Spleen (tissue), 11 donors: ENCODE data around the gene SCGB1A1. TPM values are rescaled to one million over a fixed set of nuclear protein-coding genes. Genes with fewer than 3 reads are reported as not detected.

Experiments
- DNase-seq: peaks from one replicate; pipeline ENCODE4 v3.0.0-alpha.2; 2020
- H3K27ac ChIP-seq, 8 donors: fragments of 200-600 bp; sonication (generic) in 7 of 8; 1 replicate in 4 of 8; 2 replicates in 4 of 8; pipeline versions ENCODE4 v1.5.0 to v1.8.0; 2016 to 2021; ENCODE audit warnings: inconsistent platforms in 4 of 8, mild to moderate bottlenecking in 4 of 8, moderate library complexity in 1 of 8
- H3K27me3 ChIP-seq, 7 donors: fragments of 200-600 bp; sonication (generic) in 6 of 7; replicated peaks in 1 of 7; 1 replicate in 4 of 7; 2 replicates in 3 of 7; pipeline versions ENCODE4 v1.5.0 to v1.8.0; 2016 to 2021; ENCODE audit warnings: inconsistent platforms in 3 of 7, mild to moderate bottlenecking in 1 of 7
- H3K36me3 ChIP-seq, 6 donors: fragments of 200-600 bp; sonication (generic) in 5 of 6; 1 replicate in 4 of 6; 2 replicates in 2 of 6; pipeline versions ENCODE4 v1.5.0 to v1.8.0; 2016 to 2021; ENCODE audit warnings: inconsistent platforms in 2 of 6
- H3K4me1 ChIP-seq, 6 donors: fragments of 200-600 bp; sonication (generic) in 5 of 6; 1 replicate in 3 of 6; 2 replicates in 3 of 6; pipeline versions ENCODE4 v1.5.0 to v1.8.0; 2016 to 2021; ENCODE audit warnings: inconsistent platforms in 3 of 6
- H3K4me3 ChIP-seq, 8 donors: fragments of 200-600 bp; sonication (generic) in 7 of 8; 1 replicate in 4 of 8; 2 replicates in 4 of 8; pipeline versions ENCODE4 v1.5.0 to v1.8.0; 2016 to 2021; ENCODE audit warnings: inconsistent platforms in 4 of 8, mild to moderate bottlenecking in 4 of 8, moderate library complexity in 2 of 8
- H3K9me3 ChIP-seq, 8 donors: fragments of 200-600 bp; sonication (generic) in 7 of 8; 1 replicate in 4 of 8; 2 replicates in 4 of 8; pipeline versions ENCODE4 v1.5.0 to v1.8.0; 2016 to 2021; ENCODE audit warnings: inconsistent platforms in 4 of 8
- POLR2A ChIP-seq, 3 donors: fragments of 450-650 bp; IDR thresholded peaks; one replicate each; pipeline ENCODE4 v1.5.1; 2017; ENCODE audit warnings: antibody characterized with exemption in 3 of 3, mild to moderate bottlenecking in 1 of 3
- POLR2AphosphoS5 ChIP-seq, 3 donors: sonication (generic); formaldehyde crosslinking; IDR thresholded peaks; one replicate each; pipeline ENCODE4 v1.5.1; 2017; ENCODE audit warnings: antibody characterized with exemption in 3 of 3
- WGBS, 5 donors: extraction: QIAGEN DNeasy Blood & Tissue Kit in 3 of 5; methylation state at CpG; one replicate each; pipeline versions ENCODE4 v1.1.5 to v1.1.7; 2013 to 2018; 5-methylcytosine and 5-hydroxymethylcytosine counted together
- intact Hi-C: fragments of 100-400 bp; cut with DNase I; formaldehyde crosslinking; loops from one replicate; pipeline ENCODE4 v1.15.0; 2023; ENCODE audit warnings: low total_unique reads
- polyA plus RNA-seq, 3 donors: library from polyadenylated mRNA; stranded (reverse); fragments of 200-250 nt; gene quantifications; one replicate each; pipeline ENCODE4 v1.2.1, GENCODE V29; 2013
- total RNA-seq, 7 donors: library from RNA; depleted of rRNA in 3 of 7; stranded (reverse); fragments of >200 nt in 3 of 7; fragmentation: NEBNext Ultra II Directional in 4 of 7; extraction: Animal tissue kit (Norgen Biotek cat#: 25700) in 4 of 7; gene quantifications; one replicate each; pipeline versions ENCODE4 v1.1.0 to v1.2.1, GENCODE V29; 2016 to 2021
- TF ChIP-seq, protein P1 (sequence below), 11 experiments: fragments of 200-600 bp in 7 of 11; fragments of 450-650 bp in 4 of 11; sonication (generic) in 4 of 11; IDR thresholded peaks in 8 of 11; conservative IDR thresholded peaks in 3 of 11; 1 replicate in 7 of 11; 2 replicates in 4 of 11; pipeline versions ENCODE4 v1.4.0 to v1.8.0; 2016 to 2021; ENCODE audit warnings: antibody characterized with exemption in 11 of 11, inconsistent platforms in 4 of 11, mild to moderate bottlenecking in 1 of 11
- donor health status: healthy with polysubstance abuse.
- donor health status: DM: no; HTN: no; CAD: no; lungs with moderate emphysema.
- donor health status: DM: no; HTN: no; CAD: no.
- donor health status: Bipolar disorder and iron deficiency.
- donor health status: healthy.
- donor health status: DM: no; HTN: no; CAD: no.
- donor health status: DM: yes; HTN: yes; CAD: no.

The SCGB1A1 gene
- total and polyA plus RNA-seq, 10 donors, result 0.35 TPM; not detected in 9

DNA sequence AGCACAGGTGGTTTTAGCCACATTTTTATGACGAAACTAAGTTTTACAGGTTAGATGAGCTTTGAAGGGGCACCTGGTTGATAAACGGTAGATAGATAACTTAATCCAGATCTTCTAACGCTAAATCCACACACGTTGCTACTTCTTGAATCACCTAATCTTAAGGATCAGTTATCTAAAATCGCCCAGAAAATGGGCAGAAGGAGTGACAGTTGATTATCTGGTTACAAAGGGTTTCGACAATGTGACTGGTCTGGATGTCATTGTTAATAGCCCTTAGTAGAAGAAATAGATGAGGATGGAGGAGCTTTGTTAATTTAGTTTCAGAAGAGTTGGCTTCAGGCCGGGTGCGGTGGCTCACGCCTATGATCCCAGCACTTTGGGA lies 43.7 kb downstream of the SCGB1A1 start:
- no peak for DNase-seq
- H3K4me1 ChIP-seq, result peaks cover 0 to 14% (median 3%) of the 10 kb centered on the region in 6 donors
- H3K27ac ChIP-seq, result no peak overlapping the region
- no peaks in the 10 kb centered on the region for H3K36me3 ChIP-seq
- TF ChIP-seq POLR2AphosphoS5 (IDR thresholded peaks at IDR 0.05) (no peak), POLR2A (IDR thresholded peaks at IDR 0.05) (no peak)
- TF ChIP-seq, protein P1, sequence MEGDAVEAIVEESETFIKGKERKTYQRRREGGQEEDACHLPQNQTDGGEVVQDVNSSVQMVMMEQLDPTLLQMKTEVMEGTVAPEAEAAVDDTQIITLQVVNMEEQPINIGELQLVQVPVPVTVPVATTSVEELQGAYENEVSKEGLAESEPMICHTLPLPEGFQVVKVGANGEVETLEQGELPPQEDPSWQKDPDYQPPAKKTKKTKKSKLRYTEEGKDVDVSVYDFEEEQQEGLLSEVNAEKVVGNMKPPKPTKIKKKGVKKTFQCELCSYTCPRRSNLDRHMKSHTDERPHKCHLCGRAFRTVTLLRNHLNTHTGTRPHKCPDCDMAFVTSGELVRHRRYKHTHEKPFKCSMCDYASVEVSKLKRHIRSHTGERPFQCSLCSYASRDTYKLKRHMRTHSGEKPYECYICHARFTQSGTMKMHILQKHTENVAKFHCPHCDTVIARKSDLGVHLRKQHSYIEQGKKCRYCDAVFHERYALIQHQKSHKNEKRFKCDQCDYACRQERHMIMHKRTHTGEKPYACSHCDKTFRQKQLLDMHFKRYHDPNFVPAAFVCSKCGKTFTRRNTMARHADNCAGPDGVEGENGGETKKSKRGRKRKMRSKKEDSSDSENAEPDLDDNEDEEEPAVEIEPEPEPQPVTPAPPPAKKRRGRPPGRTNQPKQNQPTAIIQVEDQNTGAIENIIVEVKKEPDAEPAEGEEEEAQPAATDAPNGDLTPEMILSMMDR (IDR thresholded peaks at IDR 0.05 in 8 of 11, conservative IDR thresholded peaks at IDR 0.05 in 3 of 11), result no peak
- H3K9me3 ChIP-seq, result no peaks in the 10 kb centered on the region
- intact Hi-C loops, result no loop called here
- WGBS, 5 donors, result 83 to 90% (median 87%) methylated on average over 9 of the region's 9 CpGs
- H3K4me3 ChIP-seq, result no peak overlapping the region
- no peaks in the 10 kb centered on the region for H3K27me3 ChIP-seq

DNA sequence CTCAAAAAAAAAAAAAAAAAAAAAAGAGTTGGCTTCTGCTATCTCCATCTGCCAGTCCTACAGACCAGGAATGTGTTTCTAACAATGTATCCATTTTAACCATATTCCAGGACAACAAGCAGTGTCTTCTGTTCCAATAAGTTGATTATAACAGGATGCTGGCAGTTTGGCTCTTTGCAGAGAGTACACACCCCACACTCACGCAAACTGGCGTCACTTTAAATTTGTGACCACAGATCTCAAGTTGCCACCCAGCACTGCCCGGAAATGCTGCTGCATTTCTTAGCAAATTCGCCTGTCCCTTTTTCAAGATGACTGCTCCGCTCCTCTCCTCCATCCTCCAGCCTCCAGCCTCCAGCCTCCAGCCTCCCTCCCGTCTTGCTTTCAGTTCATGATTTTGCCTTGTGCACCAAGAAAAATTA lies 44.3 kb downstream of the SCGB1A1 start:
- intact Hi-C loops, result no loop called here
- WGBS, 5 donors, result 60 to 75% (median 74%) methylated on average over 6 of the region's 6 CpGs
- TF ChIP-seq, protein P1 (IDR thresholded peaks at IDR 0.05 in 8 of 11, conservative IDR thresholded peaks at IDR 0.05 in 3 of 11), result no peak
- TF ChIP-seq POLR2AphosphoS5 (IDR thresholded peaks at IDR 0.05) (no peak), POLR2A (IDR thresholded peaks at IDR 0.05) (no peak)
- Histone ChIP-seq H3K27me3 (no peaks in the 10 kb centered on the region), H3K4me1 (peaks cover 0 to 14% (median 3%) of the 10 kb centered on the region in 6 donors), H3K27ac (no peak overlapping the region), H3K9me3 (no peaks in the 10 kb centered on the region), H3K4me3 (no peak overlapping the region), H3K36me3 (no peaks in the 10 kb centered on the region)
- DNase-seq, result no peak

DNA sequence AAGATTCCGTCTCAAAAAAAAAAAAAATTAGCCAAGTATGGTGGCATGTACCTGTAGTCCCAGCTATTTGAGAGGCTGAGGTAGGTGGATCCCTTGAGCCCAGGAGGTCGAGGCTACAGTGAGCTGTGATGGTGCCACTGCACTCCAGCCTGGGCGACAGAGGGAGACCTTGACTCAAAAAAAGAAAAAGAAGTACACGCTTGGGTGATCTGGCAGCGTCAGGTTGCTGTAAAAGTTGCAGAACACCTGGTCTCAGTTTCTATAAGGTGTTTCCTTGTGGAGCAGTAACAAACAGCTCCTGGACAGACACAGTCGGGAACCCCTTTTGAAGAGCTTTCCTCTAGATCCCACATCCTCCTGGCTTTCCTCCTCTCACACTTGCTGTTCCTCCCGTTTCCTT lies 45.8 kb downstream of the SCGB1A1 start:
- Histone ChIP-seq H3K36me3 (no peaks in the 10 kb centered on the region), H3K4me3 (no peak overlapping the region), H3K4me1 (peaks cover 0 to 14% (median 3%) of the 10 kb centered on the region in 6 donors), H3K27me3 (no peaks in the 10 kb centered on the region), H3K27ac (no peak overlapping the region), H3K9me3 (no peaks in the 10 kb centered on the region)
- 63 to 72% (median 65%) methylated on average over 7 of the region's 7 CpGs for WGBS, 5 donors
- intact Hi-C loops, result no loop called here
- DNase-seq, result no peak
- TF ChIP-seq POLR2AphosphoS5 (IDR thresholded peaks at IDR 0.05) (no peak), POLR2A (IDR thresholded peaks at IDR 0.05) (no peak)
- TF ChIP-seq, protein P1 (IDR thresholded peaks at IDR 0.05 in 8 of 11, conservative IDR thresholded peaks at IDR 0.05 in 3 of 11), result no peak

DNA sequence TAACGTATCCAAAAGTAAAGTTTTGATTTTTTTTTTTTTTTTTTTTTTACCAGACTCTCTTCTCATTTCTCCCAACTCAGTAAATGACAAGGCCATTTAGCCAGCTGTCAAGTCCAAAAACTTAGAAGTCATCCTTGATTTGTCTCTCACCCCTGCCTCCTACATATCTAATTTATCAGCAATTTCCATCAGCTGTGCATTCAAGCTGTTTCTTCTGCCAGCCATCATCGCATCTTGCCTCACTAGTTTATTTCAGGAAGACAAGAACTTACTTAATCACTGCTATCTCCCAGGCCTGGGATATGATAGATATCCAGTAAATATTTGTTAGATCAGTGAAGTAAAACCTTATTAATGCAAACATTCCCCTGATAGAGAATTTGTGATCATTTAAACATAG lies 47.6 kb downstream of the SCGB1A1 start:
- H3K36me3 ChIP-seq, result no peaks in the 10 kb centered on the region
- intact Hi-C loops, result no loop called here

More for the DNA sequence above, 47.6 kb downstream of the SCGB1A1 start:
- H3K4me3 ChIP-seq, result no peak overlapping the region
- no peaks in the 10 kb centered on the region for H3K27me3 ChIP-seq
- WGBS, 5 donors, result 85 to 92% (median 89%) methylated on average over 2 of the region's 2 CpGs
- no peak for DNase-seq
- no peaks in the 10 kb centered on the region for H3K9me3 ChIP-seq
- no peak overlapping the region for H3K27ac ChIP-seq
- no peak for TF ChIP-seq POLR2A (IDR thresholded peaks at IDR 0.05)
- no peak for TF ChIP-seq POLR2AphosphoS5 (IDR thresholded peaks at IDR 0.05)
- TF ChIP-seq, protein P1 (IDR thresholded peaks at IDR 0.05 in 8 of 11, conservative IDR thresholded peaks at IDR 0.05 in 3 of 11), result no peak
- H3K4me1 ChIP-seq, result peaks cover 0 to 14% (median 3%) of the 10 kb centered on the region in 6 donors
